Neural crest cell (in vitro differentiated cells): ENCODE measurements around the gene WNT9A. TPM values are rescaled to one million over a fixed set of nuclear protein-coding genes. Genes with fewer than 3 reads are reported as not detected.
A peak's percentile ranks its signal among the peaks of the same experiment; 100 is the strongest.
"Not testable (repeated sequence)": the region's sequence is repeated elsewhere in the genome, so short reads cannot be mapped to it uniquely, and the experiment has no call there.

Experiments
- DNase-seq: peaks from one replicate; pipeline ENCODE4 v3.0.0; 2021; ENCODE audit warnings: low read depth, mixed read lengths, low spot score
- H3K27ac Mint-ChIP-seq: one replicate; pipeline ENCODE4 v1.8.0; 2021; ENCODE audit warnings: mild to moderate bottlenecking, mixed read lengths; ENCODE audit not compliant: unreplicated experiment
- H3K27me3 Mint-ChIP-seq: 2 replicates; pipeline ENCODE4 v1.8.0; 2021; ENCODE audit warnings: low read depth, mild to moderate bottlenecking, mixed read lengths
- H3K36me3 Mint-ChIP-seq: 2 replicates; pipeline ENCODE4 v1.8.0; 2021; ENCODE audit warnings: low read depth, mild to moderate bottlenecking, mixed read lengths
- H3K4me1 Mint-ChIP-seq: 2 replicates; pipeline ENCODE4 v1.8.0; 2021; ENCODE audit warnings: mixed read lengths
- H3K4me3 Mint-ChIP-seq: one replicate; pipeline ENCODE4 v1.8.0; 2021; ENCODE audit warnings: mild to moderate bottlenecking, mixed read lengths
- H3K9me3 Mint-ChIP-seq: 2 replicates; pipeline ENCODE4 v1.8.0; 2021; ENCODE audit warnings: mixed read lengths
- total RNA-seq: library from RNA; stranded (reverse); gene quantifications from 2 replicates; pipeline ENCODE4 v1.2.1, GENCODE V29; 2021
- TF ChIP-seq, protein P1 (sequence below): fragments of 200-600 bp; sonication (generic); conservative IDR thresholded peaks from 2 replicates; pipeline ENCODE4 v1.5.0; 2021; ENCODE audit warnings: antibody characterized with exemption, mild to moderate bottlenecking

WNT9A gene
- total RNA-seq, 1 donor from 2014 or later = 0.54 TPM

DNA sequence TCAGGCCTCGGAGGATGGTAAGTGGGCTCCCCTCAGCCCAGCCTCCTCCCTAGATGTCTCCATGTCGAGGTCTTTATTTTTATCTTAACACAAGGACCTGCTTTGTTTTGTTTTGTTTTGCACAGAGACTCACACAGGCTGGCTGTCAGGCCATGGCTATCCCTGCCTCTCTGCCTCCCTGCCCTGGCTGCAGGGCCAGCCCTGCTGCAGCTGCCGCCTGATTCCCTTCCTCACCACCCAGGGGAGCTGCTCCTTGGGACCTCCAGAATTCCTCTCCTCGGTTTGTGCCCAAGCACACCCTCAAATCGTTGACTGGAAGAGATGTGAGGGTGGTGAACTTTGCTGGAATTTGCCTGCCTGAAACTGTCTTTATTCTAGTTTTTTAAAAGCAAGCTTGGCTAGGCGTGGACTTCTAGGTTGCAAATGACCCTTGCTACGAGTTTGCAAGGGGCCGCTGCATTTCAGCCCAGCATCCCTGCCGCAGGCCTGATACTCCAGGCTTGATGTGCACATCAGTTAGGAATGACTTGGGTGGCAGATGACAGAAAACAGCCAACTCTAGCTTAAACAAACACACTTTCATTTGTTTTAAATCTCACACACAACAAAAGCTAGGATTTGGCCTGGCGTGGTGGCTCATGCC lies 37.1 kb downstream of the WNT9A start:
- Mint-ChIP-seq H3K27me3 (no peaks in the 10 kb centered on the region), H3K36me3 (no peaks in the 10 kb centered on the region), H3K4me3 (no peak overlapping the region), H3K27ac (peak overlapping the region; percentile 75), H3K9me3 (no peaks in the 10 kb centered on the region), H3K4me1 (peaks cover 48% of the 10 kb centered on the region)
- no peak for DNase-seq
- TF ChIP-seq, protein P1, sequence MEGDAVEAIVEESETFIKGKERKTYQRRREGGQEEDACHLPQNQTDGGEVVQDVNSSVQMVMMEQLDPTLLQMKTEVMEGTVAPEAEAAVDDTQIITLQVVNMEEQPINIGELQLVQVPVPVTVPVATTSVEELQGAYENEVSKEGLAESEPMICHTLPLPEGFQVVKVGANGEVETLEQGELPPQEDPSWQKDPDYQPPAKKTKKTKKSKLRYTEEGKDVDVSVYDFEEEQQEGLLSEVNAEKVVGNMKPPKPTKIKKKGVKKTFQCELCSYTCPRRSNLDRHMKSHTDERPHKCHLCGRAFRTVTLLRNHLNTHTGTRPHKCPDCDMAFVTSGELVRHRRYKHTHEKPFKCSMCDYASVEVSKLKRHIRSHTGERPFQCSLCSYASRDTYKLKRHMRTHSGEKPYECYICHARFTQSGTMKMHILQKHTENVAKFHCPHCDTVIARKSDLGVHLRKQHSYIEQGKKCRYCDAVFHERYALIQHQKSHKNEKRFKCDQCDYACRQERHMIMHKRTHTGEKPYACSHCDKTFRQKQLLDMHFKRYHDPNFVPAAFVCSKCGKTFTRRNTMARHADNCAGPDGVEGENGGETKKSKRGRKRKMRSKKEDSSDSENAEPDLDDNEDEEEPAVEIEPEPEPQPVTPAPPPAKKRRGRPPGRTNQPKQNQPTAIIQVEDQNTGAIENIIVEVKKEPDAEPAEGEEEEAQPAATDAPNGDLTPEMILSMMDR = no peak

DNA sequence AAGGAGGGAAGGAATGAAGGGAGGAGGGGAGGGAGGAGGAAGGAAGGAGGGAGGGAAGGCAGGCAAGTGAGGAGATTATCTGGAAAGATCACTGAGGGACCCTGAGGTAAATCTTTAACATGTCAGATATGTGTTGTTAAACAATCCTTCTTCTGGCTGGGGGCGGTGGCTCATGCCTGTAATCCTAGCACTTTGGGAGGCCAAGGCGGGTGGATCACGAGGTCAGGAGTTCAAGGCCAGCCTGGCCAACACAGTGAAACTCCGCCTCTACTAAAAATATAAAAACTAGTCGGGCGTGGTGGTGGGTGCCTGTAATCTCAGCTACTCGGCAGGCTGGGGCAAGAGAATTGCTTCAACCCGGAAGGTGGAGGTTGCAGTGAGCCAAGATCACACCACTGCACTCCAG lies 37.8 kb downstream of the WNT9A start:
- H3K4me3 Mint-ChIP-seq, H3K27ac Mint-ChIP-seq, H3K36me3 Mint-ChIP-seq, H3K27me3 Mint-ChIP-seq, H3K9me3 Mint-ChIP-seq, DNase-seq: not testable (repeated sequence)
- peaks cover 47% of the 10 kb centered on the region for H3K4me1 Mint-ChIP-seq

DNA sequence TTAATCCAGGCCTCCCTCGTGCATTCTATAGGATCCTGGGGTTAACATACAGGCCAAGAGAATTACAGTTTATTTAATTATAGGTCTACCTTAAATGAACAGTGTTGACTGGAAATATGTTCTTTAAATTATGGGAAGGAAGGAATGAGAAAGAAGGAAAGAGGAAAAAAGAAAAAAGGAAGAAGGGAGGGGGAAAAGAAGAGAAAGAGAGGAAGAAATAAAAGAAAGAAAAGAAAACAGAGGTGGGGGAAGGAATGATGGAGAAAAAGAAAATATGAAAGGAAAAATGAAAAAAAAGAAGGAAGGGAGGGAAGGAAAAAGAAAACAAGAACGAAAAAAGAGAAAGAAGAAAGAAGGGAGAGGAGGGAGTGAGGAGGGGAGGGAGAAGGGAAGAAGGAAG lies 38.5 kb downstream of the WNT9A start:
- peaks cover 44% of the 10 kb centered on the region for H3K4me1 Mint-ChIP-seq
- H3K36me3 Mint-ChIP-seq = no peaks in the 10 kb centered on the region
- no peak overlapping the region for H3K27ac Mint-ChIP-seq
- H3K4me3 Mint-ChIP-seq = no peak overlapping the region
- no peaks in the 10 kb centered on the region for H3K27me3 Mint-ChIP-seq
- no peaks in the 10 kb centered on the region for H3K9me3 Mint-ChIP-seq
- TF ChIP-seq, protein P1 = no peak
- no peak for DNase-seq

DNA sequence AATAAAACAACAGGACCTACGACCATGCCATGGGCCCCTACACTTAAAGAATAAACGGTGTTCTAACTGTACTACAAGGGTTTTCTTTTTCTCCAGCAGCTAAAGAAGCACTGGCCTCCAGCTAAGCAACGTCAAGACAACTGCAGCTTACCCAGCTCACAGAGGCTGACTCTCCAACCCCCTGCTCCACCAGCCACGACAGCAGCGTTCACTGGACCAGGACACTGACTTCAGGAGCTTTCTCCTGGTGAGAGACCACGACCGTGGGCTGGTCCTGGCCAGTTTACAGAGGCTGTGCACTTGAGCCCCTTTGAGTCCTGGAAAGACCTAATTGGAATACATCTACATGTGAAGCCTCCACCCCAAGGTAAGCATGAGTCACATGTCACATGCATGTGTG lies 39.4 kb downstream of the WNT9A start:
- H3K27me3 Mint-ChIP-seq = no peaks in the 10 kb centered on the region
- no peak overlapping the region for H3K27ac Mint-ChIP-seq
- TF ChIP-seq, protein P1 = no peak
- H3K4me1 Mint-ChIP-seq = peaks cover 41% of the 10 kb centered on the region
- no peaks in the 10 kb centered on the region for H3K9me3 Mint-ChIP-seq
- no peak overlapping the region for H3K4me3 Mint-ChIP-seq
- DNase-seq = no peak
- no peaks in the 10 kb centered on the region for H3K36me3 Mint-ChIP-seq

DNA sequence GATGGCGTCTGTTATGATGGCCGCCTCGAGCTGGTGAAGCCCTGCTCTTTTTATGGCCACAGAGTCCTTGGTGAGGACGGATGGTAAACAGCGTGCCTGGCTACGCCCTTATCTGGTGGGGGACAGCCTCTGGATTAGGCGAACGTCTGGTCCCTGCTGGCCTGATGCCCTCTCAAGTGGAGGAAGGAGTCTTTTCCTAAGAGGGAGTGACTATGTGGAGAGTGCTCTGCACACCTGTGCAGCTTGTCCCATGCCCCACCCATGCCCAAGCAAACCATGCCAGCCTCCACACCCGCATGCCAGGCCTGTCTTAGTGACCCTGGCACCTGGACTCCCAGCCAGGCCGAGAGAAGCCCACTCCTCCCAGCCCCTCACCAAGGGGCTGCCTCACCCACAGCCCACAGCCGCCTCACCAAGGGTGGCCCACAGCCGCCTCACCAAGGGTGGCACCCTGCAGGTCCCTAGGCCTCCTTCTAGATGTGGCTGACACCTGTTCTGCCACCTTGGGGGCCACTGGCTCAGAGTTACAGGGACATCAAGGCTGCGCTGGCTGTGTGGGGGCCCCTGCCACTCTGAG lies 40.2 kb downstream of the WNT9A start:
- Mint-ChIP-seq H3K27ac (no peak overlapping the region), H3K4me1 (peaks cover 33% of the 10 kb centered on the region), H3K4me3 (no peak overlapping the region), H3K27me3 (no peaks in the 10 kb centered on the region), H3K36me3 (no peaks in the 10 kb centered on the region), H3K9me3 (no peaks in the 10 kb centered on the region)
- TF ChIP-seq, protein P1 = no peak
- DNase-seq = no peak

DNA sequence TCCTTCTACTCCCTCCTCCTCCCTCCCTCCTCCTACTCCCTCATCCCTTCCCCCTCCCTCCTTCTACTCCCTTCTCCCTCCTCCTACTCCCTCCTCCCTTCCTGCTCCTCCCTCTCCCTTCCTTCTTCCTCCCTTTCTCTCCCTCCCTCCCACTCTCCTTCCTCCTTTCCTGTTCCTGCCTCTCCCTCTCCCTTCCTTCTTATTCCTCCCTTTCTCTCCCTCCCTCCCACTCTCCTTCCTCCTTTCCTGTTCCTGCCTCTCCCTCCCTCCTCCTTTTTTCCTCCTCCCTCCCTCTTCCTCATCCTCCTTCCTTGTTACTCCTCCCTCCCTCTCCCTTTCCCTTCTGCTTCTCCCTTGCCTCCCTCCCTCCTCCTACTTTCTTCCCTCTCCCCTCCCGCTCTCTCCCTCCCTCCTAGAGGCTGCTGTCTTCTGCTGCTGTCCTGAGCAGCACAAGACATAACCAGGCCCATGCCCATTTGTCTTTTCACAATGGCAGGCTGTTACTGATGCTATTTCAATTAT lies 41.1 kb downstream of the WNT9A start:
- Mint-ChIP-seq H3K27ac (no peak overlapping the region), H3K4me3 (no peak overlapping the region), H3K27me3 (no peaks in the 10 kb centered on the region), H3K36me3 (no peaks in the 10 kb centered on the region), H3K9me3 (no peaks in the 10 kb centered on the region), H3K4me1 (peaks cover 35% of the 10 kb centered on the region)
- TF ChIP-seq, protein P1 = no peak
- DNase-seq = no peak
